ENCODE results near the gene ITGA4. TPM values are rescaled to one million over a fixed set of nuclear protein-coding genes. Genes with fewer than 3 reads are reported as not detected.

Gene ITGA4
- total and polyA plus RNA-seq, 8 donors, result 0.45 to 48.4 (median 8.5) TPM

GRCh38 chr2:181536730-181537129, 79.5 kb downstream of the ITGA4 start:
- 79 to 91% (median 89%) methylated on average over 2 of the region's 2 CpGs for WGBS, 5 donors
- no peaks in the 10 kb centered on the region for H3K27me3 ChIP-seq
- TF ChIP-seq POLR2A (IDR thresholded peaks at IDR 0.05) (no peak), POLR2AphosphoS5 (IDR thresholded peaks at IDR 0.05) (no peak), CTCF (IDR thresholded peaks at IDR 0.05) (no peak), EP300 (IDR thresholded peaks at IDR 0.05) (no peak)
- no peaks in the 10 kb centered on the region for H3K9me3 ChIP-seq
- intact Hi-C loops (cut with DNase I; ENCODE audit: low total_unique reads), result no loop called here
- no peak overlapping the region for H3K27ac ChIP-seq
- H3K36me3 ChIP-seq, result peaks cover 0 to 18% (median 0%) of the 10 kb centered on the region in 4 donors
- no peaks in the 10 kb centered on the region for H3K4me1 ChIP-seq
- H3K4me3 ChIP-seq, result no peak overlapping the region
- no peak for DNase-seq

- DNase-seq, result no peak
- no peaks in the 10 kb centered on the region for H3K4me1 ChIP-seq
- H3K36me3 ChIP-seq, result peaks cover 0 to 8% (median 0%) of the 10 kb centered on the region in 4 donors
- intact Hi-C loops (cut with DNase I; ENCODE audit: low total_unique reads), result no loop called here
- 62 to 90% (median 83%) methylated on average over 4 of the region's 4 CpGs for WGBS, 5 donors
- no peak overlapping the region for H3K27ac ChIP-seq
- no peaks in the 10 kb centered on the region for H3K9me3 ChIP-seq
- TF ChIP-seq EP300 (IDR thresholded peaks at IDR 0.05) (no peak), POLR2AphosphoS5 (IDR thresholded peaks at IDR 0.05) (no peak), POLR2A (IDR thresholded peaks at IDR 0.05) (no peak), CTCF (IDR thresholded peaks at IDR 0.05) (no peak)
- H3K4me3 ChIP-seq, result no peak overlapping the region
- H3K27me3 ChIP-seq, result no peaks in the 10 kb centered on the region
Measured at GRCh38 chr2:181540421-181540820, 83.2 kb downstream of the ITGA4 start.

- intact Hi-C loops (cut with DNase I; ENCODE audit: low total_unique reads), result no loop called here
- H3K27ac ChIP-seq, result no peak overlapping the region
- 86 to 93% (median 89%) methylated on average over 2 of the region's 2 CpGs for WGBS, 5 donors
- H3K27me3 ChIP-seq, result no peaks in the 10 kb centered on the region
- DNase-seq, result no peak
- no peak for TF ChIP-seq EP300 (IDR thresholded peaks at IDR 0.05)
- TF ChIP-seq CTCF (IDR thresholded peaks at IDR 0.05), result no peak
- TF ChIP-seq POLR2A (IDR thresholded peaks at IDR 0.05), result no peak
- no peak for TF ChIP-seq POLR2AphosphoS5 (IDR thresholded peaks at IDR 0.05)
- H3K9me3 ChIP-seq, result no peaks in the 10 kb centered on the region
- H3K4me1 ChIP-seq, result no peaks in the 10 kb centered on the region
- H3K4me3 ChIP-seq, result no peak overlapping the region
- no peaks in the 10 kb centered on the region for H3K36me3 ChIP-seq
Measured at GRCh38 chr2:181542170-181542569, 85.0 kb downstream of the ITGA4 start.

- Histone ChIP-seq H3K9me3 (no peaks in the 10 kb centered on the region), H3K4me1 (no peaks in the 10 kb centered on the region), H3K4me3 (no peak overlapping the region), H3K36me3 (no peaks in the 10 kb centered on the region), H3K27ac (no peak overlapping the region), H3K27me3 (no peaks in the 10 kb centered on the region)
- DNase-seq, result no peak
- WGBS, 5 donors, result 27 to 59% (median 42%) methylated on average over 3 of the region's 3 CpGs
- intact Hi-C loops (cut with DNase I; ENCODE audit: low total_unique reads), result no loop called here
- TF ChIP-seq POLR2AphosphoS5 (IDR thresholded peaks at IDR 0.05), result no peak
- no peak for TF ChIP-seq POLR2A (IDR thresholded peaks at IDR 0.05)
- TF ChIP-seq EP300 (IDR thresholded peaks at IDR 0.05), result no peak
- no peak for TF ChIP-seq CTCF (IDR thresholded peaks at IDR 0.05)
Measured at GRCh38 chr2:181546086-181546485, 88.9 kb downstream of the ITGA4 start.

Data from stomach (tissue), 9 donors.